Adrenal gland (tissue), 5 donors: ENCODE results near the gene KRT14.

ENCODE experiments used
- POLR2A ChIP-seq, 2 donors: fragments of 450-650 bp; IDR thresholded peaks; one replicate each; pipeline ENCODE4 v1.6.1; 2017; ENCODE audit warnings: antibody characterized with exemption in 2 of 2, mild to moderate bottlenecking in 2 of 2, moderate library complexity in 1 of 2
- TF ChIP-seq, protein P1 (sequence below), 6 experiments: fragments of 450-650 bp in 4 of 6; fragments of 200-600 bp in 2 of 6; sonication (generic) in 1 of 6; IDR thresholded peaks; 1 replicate in 5 of 6; 2 replicates in 1 of 6; pipeline versions ENCODE4 v1.5.1 to v1.8.0; 2016 to 2021; ENCODE audit warnings: antibody characterized with exemption in 6 of 6, mild to moderate bottlenecking in 2 of 6, moderate library complexity in 1 of 6
- donor health status: DM: no; HTN: no; CAD: no.

DNA sequence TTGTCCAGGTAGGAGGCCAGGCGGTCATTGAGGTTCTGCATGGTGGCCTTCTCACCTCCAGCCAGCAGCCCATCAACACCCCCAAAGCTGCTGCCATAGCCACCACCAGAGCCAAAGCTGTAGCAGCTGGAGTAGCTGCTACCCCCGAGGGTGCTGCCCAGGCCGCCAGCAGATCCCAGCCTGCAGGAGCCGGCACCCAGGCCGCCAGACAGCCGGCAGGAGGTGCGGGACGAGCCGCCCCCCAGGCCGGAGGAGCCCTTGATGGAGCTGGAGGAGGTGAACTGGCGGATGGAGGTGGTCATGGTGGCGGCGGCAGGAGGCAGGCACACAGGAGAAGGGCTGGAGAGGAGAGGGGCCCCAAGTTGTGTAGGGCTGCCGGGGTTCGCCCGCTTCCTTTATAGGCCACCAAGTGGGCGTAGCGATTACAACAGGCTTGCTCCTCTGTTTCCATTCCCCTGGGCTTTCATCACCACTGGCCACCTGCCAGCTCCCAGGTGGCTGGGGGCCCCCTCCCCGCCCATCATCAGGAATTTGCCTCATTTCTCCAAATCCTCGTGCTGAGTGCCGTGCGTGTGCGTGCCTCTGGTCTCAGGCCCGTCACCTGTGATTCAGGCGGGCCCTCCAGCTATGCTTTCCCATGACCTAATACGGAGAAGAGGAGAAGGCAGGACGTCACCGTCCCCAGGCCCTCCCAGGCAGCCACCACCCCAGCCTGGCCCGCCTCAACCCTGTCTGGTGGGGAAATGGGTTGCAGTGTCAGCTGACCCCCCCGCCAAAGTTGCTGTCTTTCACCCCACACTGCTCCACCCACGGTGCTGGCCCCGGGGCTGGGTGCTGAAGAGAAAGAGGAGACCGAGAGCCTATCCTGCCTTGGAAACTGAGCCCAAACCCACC lies 37.8 kb upstream of the KRT14 start, which contains the start of gene KRT17:
- TF ChIP-seq, protein P1, sequence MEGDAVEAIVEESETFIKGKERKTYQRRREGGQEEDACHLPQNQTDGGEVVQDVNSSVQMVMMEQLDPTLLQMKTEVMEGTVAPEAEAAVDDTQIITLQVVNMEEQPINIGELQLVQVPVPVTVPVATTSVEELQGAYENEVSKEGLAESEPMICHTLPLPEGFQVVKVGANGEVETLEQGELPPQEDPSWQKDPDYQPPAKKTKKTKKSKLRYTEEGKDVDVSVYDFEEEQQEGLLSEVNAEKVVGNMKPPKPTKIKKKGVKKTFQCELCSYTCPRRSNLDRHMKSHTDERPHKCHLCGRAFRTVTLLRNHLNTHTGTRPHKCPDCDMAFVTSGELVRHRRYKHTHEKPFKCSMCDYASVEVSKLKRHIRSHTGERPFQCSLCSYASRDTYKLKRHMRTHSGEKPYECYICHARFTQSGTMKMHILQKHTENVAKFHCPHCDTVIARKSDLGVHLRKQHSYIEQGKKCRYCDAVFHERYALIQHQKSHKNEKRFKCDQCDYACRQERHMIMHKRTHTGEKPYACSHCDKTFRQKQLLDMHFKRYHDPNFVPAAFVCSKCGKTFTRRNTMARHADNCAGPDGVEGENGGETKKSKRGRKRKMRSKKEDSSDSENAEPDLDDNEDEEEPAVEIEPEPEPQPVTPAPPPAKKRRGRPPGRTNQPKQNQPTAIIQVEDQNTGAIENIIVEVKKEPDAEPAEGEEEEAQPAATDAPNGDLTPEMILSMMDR (IDR thresholded peaks at IDR 0.05), result no peak
- no peak for TF ChIP-seq POLR2A (IDR thresholded peaks at IDR 0.05)
